Measurements from ENCODE around the gene GPER1. TPM values are rescaled to one million over a fixed set of nuclear protein-coding genes. Genes with fewer than 3 reads are reported as not detected.

The GPER1 gene
- total RNA-seq, 2 experiments from 2014 or later: 34.9 to 75.9 TPM

GRCh38 chr7:1136841-1137516, 49.1 kb downstream of the GPER1 start:
- Histone ChIP-seq H3K4me1 (ENCODE audit: insufficient read depth, low read length, poor library complexity, severe bottlenecking) (peaks cover 28% of the 10 kb centered on the region), H3K9me2 (ENCODE audit: insufficient read depth, low read length) (no peaks in the 10 kb centered on the region), H3K4me3 (ENCODE audit: low read depth, low read length, poor library complexity, severe bottlenecking) (peak overlapping the region; percentile 71), H2AFZ (ENCODE audit: low read length) (peak overlapping the region; percentile 68; the same call in 1 of the 2 replicates), H3K36me3 (ENCODE audit: insufficient read depth, low read length) (peaks cover 11% of the 10 kb centered on the region), H3K27ac (ENCODE audit: low read depth, low read length, poor library complexity, severe bottlenecking) (peak overlapping the region; percentile 56), H3K79me2 (ENCODE audit: insufficient read depth, low read depth, low read length) (peaks cover 22% of the 10 kb centered on the region; the same call in 1 of the 2 replicates), H3K4me2 (ENCODE audit: low read length) (peak overlapping the region; percentile 98), H3K9me3 (ENCODE audit: low read length) (no peaks in the 10 kb centered on the region; the same call in 1 of the 2 replicates), H4K20me1 (ENCODE audit: insufficient read depth, low read length) (no peaks in the 10 kb centered on the region)
- BruUV-seq (replicated peaks): no TSS peak
- POLR2A ChIA-PET: interaction anchor here (0.5 to 2.7 kb wide), 4 partner anchors 14 to 46 kb away, joined by 3 to 16 read pairs (median 6); no protein-coding TSS in a partner anchor
- peak; percentile 32 for DNase-seq (ENCODE audit: low spot score)
- no peak for TF ChIP-seq EZH2phosphoT487 (IDR thresholded peaks at IDR 0.05; ENCODE audit: borderline replicate concordance, low read depth, low read length)
- no peak for TF ChIP-seq CTCF (conservative IDR thresholded peaks at IDR 0.05; ENCODE audit: low read length)
- CTCF ChIA-PET (ENCODE audit: unreplicated experiment): no interaction called here
- intact Hi-C loops (cut with micrococcal nuclease; ENCODE audit: unreplicated experiment): no loop called here

- no TSS peak for BruUV-seq (replicated peaks)
- peak overlapping the region; percentile 71 for H3K4me3 ChIP-seq (ENCODE audit: low read depth, low read length, poor library complexity, severe bottlenecking)
- ChIA-PET CTCF (ENCODE audit: unreplicated experiment) (interaction anchor here (0.8 kb wide), 1 partner anchor 52 kb away, joined by 6 read pairs; no protein-coding TSS in a partner anchor), POLR2A (interaction anchor here (0.9 to 2.7 kb wide), 4 partner anchors 8 to 52 kb away, joined by 3 to 16 read pairs (median 10); no protein-coding TSS in a partner anchor)
- TF ChIP-seq CTCF (conservative IDR thresholded peaks at IDR 0.05; ENCODE audit: low read length) (no peak), EZH2phosphoT487 (IDR thresholded peaks at IDR 0.05; ENCODE audit: borderline replicate concordance, low read depth, low read length) (no peak)
- DNase-seq (ENCODE audit: low spot score): no peak
- no peaks in the 10 kb centered on the region for H4K20me1 ChIP-seq (ENCODE audit: insufficient read depth, low read length)
- H3K4me2 ChIP-seq (ENCODE audit: low read length): peak overlapping the region; percentile 98
- H3K9me3 ChIP-seq (ENCODE audit: low read length): no peaks in the 10 kb centered on the region
- peaks cover 22% of the 10 kb centered on the region; the same call in 1 of the 2 replicates for H3K79me2 ChIP-seq (ENCODE audit: insufficient read depth, low read depth, low read length)
- peak overlapping the region; percentile 56 for H3K27ac ChIP-seq (ENCODE audit: low read depth, low read length, poor library complexity, severe bottlenecking)
- H3K4me1 ChIP-seq (ENCODE audit: insufficient read depth, low read length, poor library complexity, severe bottlenecking): peaks cover 28% of the 10 kb centered on the region
- intact Hi-C loops (cut with micrococcal nuclease; ENCODE audit: unreplicated experiment): loop anchor here (1.0 kb wide), 1 partner anchor 51 kb away; no protein-coding TSS in a partner anchor
- peaks cover 4% of the 10 kb centered on the region; the same call in 1 of the 2 replicates for H3K36me3 ChIP-seq (ENCODE audit: insufficient read depth, low read length)
- peak overlapping the region; percentile 68; the same call in 1 of the 2 replicates for H2AFZ ChIP-seq (ENCODE audit: low read length)
- no peaks in the 10 kb centered on the region for H3K9me2 ChIP-seq (ENCODE audit: insufficient read depth, low read length)
Measured at GRCh38 chr7:1137517-1138167, 49.7 kb downstream of the GPER1 start.

Data from OCI-LY7 (cell line).